ENCODE measurements around the gene OR6S1. TPM values are rescaled to one million over a fixed set of nuclear protein-coding genes. Genes with fewer than 3 reads are reported as not detected.

The OR6S1 gene
- total and polyA plus RNA-seq, 2 of the 8 experiments (the other 6 are each of a cell fraction or from before 2014, with no cell fraction given), result not detected

- TF ChIP-seq CHD7 (IDR thresholded peaks at IDR 0.05; ENCODE audit: insufficient replicate concordance, low read length) (peak; percentile 54), KDM4A (IDR thresholded peaks at IDR 0.05; ENCODE audit: low read depth, low read length, severe bottlenecking) (peak; percentile 42), SIX5 (IDR thresholded peaks at IDR 0.05; ENCODE audit: low read depth, low read length) (no peak), RBBP5 (IDR thresholded peaks at IDR 0.05; ENCODE audit: borderline replicate concordance, low read depth, low read length) (peak; percentile 64), SAP30 (IDR thresholded peaks at IDR 0.05; ENCODE audit: insufficient read depth, insufficient replicate concordance, low read length) (no peak), ASH2L (IDR thresholded peaks at IDR 0.05; ENCODE audit: low read length) (peak; percentile 9), CHD1 (IDR thresholded peaks at IDR 0.05; ENCODE audit: low read depth, low read length) (peak; percentile 62; the same call in 1 of the 2 replicates), RFX5 (IDR thresholded peaks at IDR 0.05; ENCODE audit: borderline replicate concordance, low read depth, low read length) (no peak), CBX5 (IDR thresholded peaks at IDR 0.05; ENCODE audit: low read depth, low read length) (no peak)
Observed at GRCh38 chr14:20632831-20633691, 8.4 kb downstream of the OR6S1 start (continued).
